Peyer's patch (tissue), 4 donors: ENCODE data around the gene LSM3. TPM values are rescaled to one million over a fixed set of nuclear protein-coding genes. Genes with fewer than 3 reads are reported as not detected.

ENCODE experiments used
- DNase-seq, 3 donors: peaks; one replicate each; pipeline ENCODE4 v3.0.0-alpha.2; 2017 to 2019
- H3K27ac ChIP-seq, 4 donors: fragments of 200-600 bp; sonication (generic); one replicate each; pipeline ENCODE4 v1.5.1; 2016 to 2019
- H3K27me3 ChIP-seq, 2 donors: fragments of 200-600 bp; sonication (generic); one replicate each; pipeline ENCODE4 v1.5.1; 2019
- H3K36me3 ChIP-seq, 3 donors: fragments of 200-600 bp; sonication (generic); one replicate each; pipeline ENCODE4 v1.5.1; 2016 to 2019
- H3K4me1 ChIP-seq, 4 donors: fragments of 200-600 bp; sonication (generic); one replicate each; pipeline ENCODE4 v1.5.1; 2016 to 2019
- H3K4me3 ChIP-seq, 4 donors: fragments of 200-600 bp; sonication (generic); 1 replicate in 3 of 4; 2 replicates in 1 of 4; pipeline ENCODE4 v1.5.1; 2016 to 2019; ENCODE audit warnings: mild to moderate bottlenecking in 1 of 4
- H3K9me3 ChIP-seq, 4 donors: fragments of 200-600 bp; sonication (generic); one replicate each; pipeline ENCODE4 v1.5.1; 2016 to 2019; ENCODE audit warnings: mild to moderate bottlenecking in 1 of 4
- CTCF ChIP-seq, 6 experiments: fragments of 450-650 bp in 4 of 6; fragments of 200-600 bp in 2 of 6; sonication (generic) in 1 of 6; IDR thresholded peaks; one replicate each; pipeline ENCODE4 v1.5.1; 2017 to 2019; ENCODE audit warnings: antibody characterized with exemption in 6 of 6, mild to moderate bottlenecking in 3 of 6, moderate library complexity in 1 of 6
- POLR2A ChIP-seq, 2 donors: fragments of 450-650 bp; IDR thresholded peaks; one replicate each; pipeline ENCODE4 v1.5.1; 2017; ENCODE audit warnings: antibody characterized with exemption in 2 of 2, mild to moderate bottlenecking in 2 of 2, moderate library complexity in 2 of 2
- total RNA-seq, 4 donors: library from RNA; depleted of rRNA; stranded (reverse); fragments of >200 nt; gene quantifications; one replicate each; pipeline ENCODE4 v1.1.0, GENCODE V29; 2016

LSM3 gene
- total RNA-seq, 4 donors from 2014 or later: 4.6 to 10.7 (median 7.0) TPM

GRCh38 chr3:14240366-14240765 is 61.7 kb downstream of the LSM3 start:
- DNase-seq: no peak
- Histone ChIP-seq H3K9me3 (no peaks in the 10 kb centered on the region), H3K36me3 (no peaks in the 10 kb centered on the region), H3K27ac (no peak overlapping the region), H3K27me3 (no peaks in the 10 kb centered on the region), H3K4me1 (no peaks in the 10 kb centered on the region), H3K4me3 (no peak overlapping the region)
- TF ChIP-seq CTCF (IDR thresholded peaks at IDR 0.05) (no peak), POLR2A (IDR thresholded peaks at IDR 0.05) (no peak)

DNA sequence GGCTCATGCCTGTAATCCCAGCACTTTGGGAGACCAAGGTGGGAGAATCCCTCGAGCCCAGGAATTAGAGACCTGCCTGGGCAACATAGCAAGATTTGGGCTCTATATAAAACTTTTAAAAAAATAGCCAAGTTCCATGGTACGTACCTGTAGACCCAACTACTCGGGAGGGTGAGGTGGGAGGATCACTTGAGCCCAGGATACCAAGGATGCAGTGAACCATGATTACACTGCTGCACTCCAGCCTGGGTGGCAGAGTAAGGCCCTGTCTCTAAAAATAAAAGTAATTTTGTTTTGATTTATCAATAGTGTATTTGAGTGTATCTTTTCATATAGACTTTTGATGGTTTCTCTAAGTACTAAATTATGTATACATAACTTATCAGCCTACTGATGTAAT is 63.1 kb downstream of the LSM3 start:
- H3K4me3 ChIP-seq: no peak overlapping the region
- H3K9me3 ChIP-seq: no peaks in the 10 kb centered on the region
- TF ChIP-seq POLR2A (IDR thresholded peaks at IDR 0.05) (no peak), CTCF (IDR thresholded peaks at IDR 0.05) (no peak)
- H3K4me1 ChIP-seq: no peaks in the 10 kb centered on the region
- no peaks in the 10 kb centered on the region for H3K36me3 ChIP-seq
- H3K27me3 ChIP-seq: no peaks in the 10 kb centered on the region
- DNase-seq: no peak
- no peak overlapping the region for H3K27ac ChIP-seq

GRCh38 chr3:14242490-14243311 is 64.1 kb downstream of the LSM3 start:
- Histone ChIP-seq H3K4me3 (no peak overlapping the region), H3K27me3 (no peaks in the 10 kb centered on the region), H3K4me1 (no peaks in the 10 kb centered on the region), H3K36me3 (no peaks in the 10 kb centered on the region), H3K27ac (no peak overlapping the region), H3K9me3 (no peaks in the 10 kb centered on the region)
- DNase-seq: peak in 1 of 3 donors; percentile 36
- TF ChIP-seq CTCF (IDR thresholded peaks at IDR 0.05): no peak
- TF ChIP-seq POLR2A (IDR thresholded peaks at IDR 0.05): no peak

DNA sequence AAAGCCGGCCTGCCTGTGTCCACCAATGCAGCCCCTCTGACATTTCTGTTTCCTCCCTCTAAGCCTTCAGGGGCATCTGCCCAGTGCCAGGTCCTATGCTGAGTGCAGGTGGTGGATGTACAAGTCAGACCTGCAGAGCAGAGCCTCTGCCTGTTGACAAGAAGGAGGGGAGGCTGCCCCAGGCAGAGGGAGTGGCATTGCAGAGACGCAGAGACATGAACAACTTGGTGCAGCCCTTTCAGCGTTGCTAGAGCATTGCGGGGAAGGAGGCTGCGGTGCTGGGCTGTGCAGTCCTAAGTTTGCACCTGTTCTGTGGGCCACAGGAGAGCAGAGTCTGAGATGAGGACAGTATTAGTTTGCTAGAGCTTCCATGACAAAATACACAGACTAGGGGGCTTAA is 65.2 kb downstream of the LSM3 start:
- Histone ChIP-seq H3K27ac (no peak overlapping the region), H3K27me3 (no peaks in the 10 kb centered on the region), H3K36me3 (no peaks in the 10 kb centered on the region), H3K4me3 (no peak overlapping the region), H3K9me3 (no peaks in the 10 kb centered on the region), H3K4me1 (no peaks in the 10 kb centered on the region)
- peak in 2 of 3 donors; percentile 2 to 23 for DNase-seq
- TF ChIP-seq CTCF (IDR thresholded peaks at IDR 0.05): no peak
- TF ChIP-seq POLR2A (IDR thresholded peaks at IDR 0.05): no peak

DNA sequence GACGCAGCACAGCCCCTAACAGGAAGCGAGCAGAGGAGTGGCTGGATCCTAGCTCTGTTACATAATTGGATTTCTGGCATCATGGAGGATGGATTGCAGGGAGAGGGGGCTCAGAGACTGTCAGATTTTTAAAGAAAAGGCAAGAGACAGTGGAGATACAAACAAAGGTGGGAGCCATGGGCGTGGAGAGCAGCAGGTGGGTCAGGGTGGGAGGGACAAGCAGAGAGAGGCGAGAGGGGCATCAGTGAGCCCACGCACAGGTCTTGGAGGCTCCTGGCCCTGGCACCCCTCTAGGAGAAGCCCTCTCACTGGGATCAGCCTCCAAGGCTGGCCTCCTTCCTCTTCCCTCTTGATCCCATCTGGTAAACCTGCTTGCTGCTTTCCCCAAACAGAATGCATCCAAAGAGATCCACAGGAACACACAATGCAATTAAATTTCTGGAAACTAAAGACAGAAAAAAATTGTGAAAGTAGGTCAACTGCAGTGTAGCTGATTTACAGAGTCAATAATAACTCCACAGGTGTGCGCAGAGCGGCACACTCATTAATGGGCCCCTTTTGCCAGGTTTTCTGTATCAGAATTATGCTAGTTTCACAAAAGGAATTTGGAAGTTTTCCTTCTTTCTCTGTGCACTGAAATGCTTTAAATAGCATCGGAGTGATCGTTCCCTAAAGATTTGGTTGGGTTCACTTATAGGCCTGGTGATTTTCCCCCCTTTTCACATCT is 66.1 kb downstream of the LSM3 start:
- no peaks in the 10 kb centered on the region for H3K27me3 ChIP-seq
- H3K4me1 ChIP-seq: no peaks in the 10 kb centered on the region
- peak in 1 of 3 donors; percentile 15 for DNase-seq
- H3K4me3 ChIP-seq: no peak overlapping the region
- H3K36me3 ChIP-seq: no peaks in the 10 kb centered on the region
- H3K9me3 ChIP-seq: no peaks in the 10 kb centered on the region
- no peak for TF ChIP-seq POLR2A (IDR thresholded peaks at IDR 0.05)
- TF ChIP-seq CTCF (IDR thresholded peaks at IDR 0.05): no peak
- H3K27ac ChIP-seq: no peak overlapping the region
